ENCODE results near the gene SLC16A8. TPM values are rescaled to one million over a fixed set of nuclear protein-coding genes. Genes with fewer than 3 reads are reported as not detected.

The SLC16A8 gene
- total and polyA plus RNA-seq, 2 experiments from 2014 or later = 0.52 to 0.66 TPM

GRCh38 chr22:38029370-38029769, 54.6 kb downstream of the SLC16A8 start:
- Histone ChIP-seq H3K27me3 (ENCODE audit: insufficient read depth) (no peaks in the 10 kb centered on the region), H3K4me2 (no peak overlapping the region), H3K27ac (ENCODE audit: low read depth) (no peak overlapping the region), H3K36me3 (ENCODE audit: insufficient read depth) (no peaks in the 10 kb centered on the region), H3K4me3 (no peak overlapping the region), H3K79me2 (replicated peaks; ENCODE audit: insufficient read depth) (no peaks in the 10 kb centered on the region), H3F3A (replicated peaks; ENCODE audit: low read depth) (no peaks in the 10 kb centered on the region), H3K9me2 (ENCODE audit: insufficient read depth) (no peaks in the 10 kb centered on the region), H3K4me1 (ENCODE audit: insufficient read depth) (peaks cover 11% of the 10 kb centered on the region; the same call in 1 of the 2 replicates), H4K20me1 (replicated peaks; ENCODE audit: insufficient read depth) (no peaks in the 10 kb centered on the region), H2AFZ (no peak overlapping the region)
- ATAC-seq = no peak
- Mint-ChIP-seq H3K27ac (no peak overlapping the region), H3K4me1 (peaks cover 21% of the 10 kb centered on the region), H3K27me3 (ENCODE audit: insufficient read depth, low read depth, poor library complexity) (peaks cover 27% of the 10 kb centered on the region), H3K36me3 (ENCODE audit: low read depth) (no peaks in the 10 kb centered on the region), H3K4me3 (no peak overlapping the region), H3K9me3 (no peaks in the 10 kb centered on the region)
- no peak for DNase-seq (ENCODE audit: low spot score)
- TF ChIP-seq ZNF462 (CRISPR knock-in tag; IDR thresholded peaks at IDR 0.05) (no peak), ETS1 (IDR thresholded peaks at IDR 0.05) (no peak)

GRCh38 chr22:38028344-38029130, 55.4 kb downstream of the SLC16A8 start:
- H3K9me3 Mint-ChIP-seq = no peaks in the 10 kb centered on the region
- no peak for TF ChIP-seq ZNF331 (CRISPR knock-in tag; IDR thresholded peaks at IDR 0.05; ENCODE audit: low read depth)
- TF ChIP-seq POLR2AphosphoS5 (IDR thresholded peaks at IDR 0.05; ENCODE audit: low read depth) = no peak
- TF ChIP-seq EZH2phosphoT487 (IDR thresholded peaks at IDR 0.05; ENCODE audit: unreplicated experiment) = no peak
- TF ChIP-seq ZNF114 (CRISPR knock-in tag; IDR thresholded peaks at IDR 0.05) = no peak
- TF ChIP-seq EZH2 (IDR thresholded peaks at IDR 0.05; ENCODE audit: low read depth, unreplicated experiment) = no peak
- no peak for TF ChIP-seq NANOG (IDR thresholded peaks at IDR 0.05; ENCODE audit: borderline replicate concordance)
- TF ChIP-seq CREB1 (CRISPR knock-in tag; IDR thresholded peaks at IDR 0.05; ENCODE audit: low read depth) = no peak
- TF ChIP-seq STAT1 (IDR thresholded peaks at IDR 0.05; ENCODE audit: unreplicated experiment) = no peak
- no peak for TF ChIP-seq JUNB (IDR thresholded peaks at IDR 0.05; ENCODE audit: unreplicated experiment)
- TF ChIP-seq CTCF (conservative IDR thresholded peaks at IDR 0.05; ENCODE audit: low read depth in 2 of 2) = no peak

More at GRCh38 chr22:38028344-38029130, 55.4 kb downstream of the SLC16A8 start:
- Histone ChIP-seq H3F3A (replicated peaks; ENCODE audit: low read depth) (no peaks in the 10 kb centered on the region), H4K20me1 (replicated peaks; ENCODE audit: insufficient read depth) (no peaks in the 10 kb centered on the region), H3K79me2 (replicated peaks; ENCODE audit: insufficient read depth) (no peaks in the 10 kb centered on the region), H3K27ac (ENCODE audit: low read depth) (no peak overlapping the region), H3K27me3 (ENCODE audit: insufficient read depth) (no peaks in the 10 kb centered on the region), H2AFZ (no peak overlapping the region), H3K4me3 (no peak overlapping the region), H3K9me2 (ENCODE audit: insufficient read depth) (no peaks in the 10 kb centered on the region), H3K4me1 (ENCODE audit: insufficient read depth) (peaks cover 3% of the 10 kb centered on the region; the same call in 1 of the 2 replicates), H3K4me2 (no peak overlapping the region), H3K36me3 (ENCODE audit: insufficient read depth) (no peaks in the 10 kb centered on the region)
- Mint-ChIP-seq H3K36me3 (ENCODE audit: low read depth) (no peaks in the 10 kb centered on the region), H3K27ac (no peak overlapping the region), H3K4me1 (peaks cover 14% of the 10 kb centered on the region), H3K4me3 (no peak overlapping the region), H3K27me3 (ENCODE audit: insufficient read depth, low read depth, poor library complexity) (peaks cover 20% of the 10 kb centered on the region)
- DNase-seq (ENCODE audit: low spot score) = no peak
- ATAC-seq = no peak
